HG03460 (cell line): ENCODE data around the gene CFAP91.

ENCODE experiments used
- ATAC-seq: cut with Tn5 transposase; IDR thresholded peaks from one replicate; pipeline ENCODE4 v1.9.1; 2021; ENCODE audit not compliant: unreplicated experiment

CFAP91 gene

GRCh38 chr3:119738741-119739140 lies 35.9 kb downstream of the CFAP91 start:
- ATAC-seq = no peak

DNA sequence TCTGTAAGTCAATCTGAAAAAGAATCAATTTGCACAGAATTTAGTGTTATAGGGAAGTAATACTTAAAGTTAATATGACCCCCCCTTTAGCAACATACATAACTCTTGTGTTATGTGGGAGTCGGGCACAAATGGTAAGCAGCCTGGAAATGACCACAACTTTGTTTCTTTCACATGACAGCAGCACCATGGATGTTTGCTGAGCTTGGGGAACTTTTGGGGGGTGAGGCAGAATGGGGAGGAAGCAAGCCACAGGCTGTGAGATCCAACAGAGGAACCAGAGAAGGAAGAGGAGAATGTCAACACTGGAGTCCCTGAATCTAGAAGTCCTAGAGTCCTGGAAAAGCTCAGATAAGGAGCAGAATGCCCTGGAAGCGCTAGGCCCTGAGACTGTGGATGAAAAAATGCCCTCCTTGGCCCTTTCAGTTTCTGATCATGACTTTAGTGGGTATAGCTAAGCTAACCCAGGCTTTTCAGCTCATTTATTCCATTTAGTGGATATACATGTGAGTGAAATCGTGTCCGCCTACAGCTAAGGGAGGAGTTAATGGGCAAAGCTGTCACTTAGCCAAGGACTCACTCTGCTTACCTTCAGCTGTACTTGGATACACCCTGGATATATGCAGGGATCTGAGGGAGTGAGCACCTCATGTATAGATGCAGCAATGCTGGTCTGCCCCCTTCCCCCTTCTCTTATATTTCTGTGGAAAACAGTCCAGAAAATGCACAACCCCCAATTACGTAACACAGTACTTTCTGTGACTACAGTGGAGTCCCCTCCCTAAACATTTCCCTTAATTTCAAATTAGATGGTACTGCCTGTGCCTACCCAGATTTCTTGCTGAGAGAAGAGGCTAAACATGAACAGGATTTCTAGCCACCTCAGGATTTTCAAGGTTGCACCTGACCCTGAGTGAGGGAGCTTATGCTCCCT lies 39.1 kb downstream of the CFAP91 start:
- ATAC-seq = no peak

GRCh38 chr3:119743921-119744320 lies 41.1 kb downstream of the CFAP91 start:
- ATAC-seq = no peak

GRCh38 chr3:119745942-119746341 lies 43.1 kb downstream of the CFAP91 start:
- no peak for ATAC-seq

GRCh38 chr3:119746423-119746822 lies 43.6 kb downstream of the CFAP91 start:
- no peak for ATAC-seq

GRCh38 chr3:119747357-119747756 lies 44.5 kb downstream of the CFAP91 start:
- ATAC-seq = no peak

GRCh38 chr3:119748991-119749390 lies 46.2 kb downstream of the CFAP91 start:
- ATAC-seq = no peak

DNA sequence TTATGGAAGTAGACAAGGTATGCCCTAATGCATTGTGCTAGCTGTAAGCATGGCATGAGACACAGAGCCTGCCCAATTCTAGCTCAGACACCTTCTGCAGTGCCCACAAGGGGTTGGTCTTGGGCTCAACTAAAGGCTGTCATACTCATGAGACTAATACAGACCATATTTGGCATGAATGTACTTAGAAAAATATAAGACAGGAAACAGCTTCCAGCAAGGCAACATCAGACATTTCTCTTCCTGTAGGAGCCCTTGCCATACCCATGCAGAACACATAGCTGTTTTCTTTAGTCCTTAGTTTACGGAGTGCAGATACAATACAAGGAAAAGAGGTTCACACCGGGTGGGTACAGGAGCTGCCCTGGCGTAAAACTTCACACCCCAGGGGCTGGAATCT lies 48.6 kb downstream of the CFAP91 start:
- no peak for ATAC-seq
